COLO668 (cell line): ENCODE data around the gene ANKMY1.

Experiments used
- DNase-seq: peaks from one replicate; lab custom pipeline; 2025; ENCODE audit not compliant: unreplicated experiment; lab: John Stamatoyannopoulos, UW

Gene ANKMY1

DNA sequence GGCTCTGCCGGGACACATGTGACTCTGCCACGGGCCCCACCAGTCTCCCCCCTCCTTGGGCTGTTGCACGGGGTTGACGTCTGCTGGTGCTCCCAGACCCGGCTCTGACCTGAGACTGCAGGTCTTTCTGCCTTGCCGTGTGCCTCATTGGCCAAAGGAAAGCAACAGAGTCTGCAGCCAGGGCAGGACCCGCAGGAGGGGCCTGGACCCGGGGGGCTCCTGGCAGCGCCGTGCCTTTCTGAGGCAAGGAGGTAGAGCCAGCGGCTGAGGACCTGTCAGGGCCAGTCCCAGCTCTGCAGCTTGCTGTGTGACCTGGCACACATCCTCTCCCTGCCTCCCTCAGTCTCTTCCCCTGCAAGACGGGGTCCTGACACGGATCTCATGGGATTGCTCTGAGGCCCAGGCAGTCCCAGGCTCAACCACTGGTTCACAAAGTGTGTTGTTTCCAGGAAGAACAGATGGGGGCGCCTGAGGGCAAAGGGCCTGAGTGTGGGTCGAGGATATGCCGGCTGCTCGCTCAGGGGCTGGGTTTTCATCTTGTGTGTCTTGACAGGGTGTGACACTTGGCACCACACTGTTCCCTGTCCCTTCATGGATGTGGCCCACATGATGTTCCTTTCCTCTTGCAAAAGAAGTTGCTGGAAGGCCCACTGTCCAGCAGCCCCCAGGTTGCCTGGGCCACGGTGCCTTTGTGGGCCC lies 37.7 kb upstream of the ANKMY1 start:
- no peak for DNase-seq

DNA sequence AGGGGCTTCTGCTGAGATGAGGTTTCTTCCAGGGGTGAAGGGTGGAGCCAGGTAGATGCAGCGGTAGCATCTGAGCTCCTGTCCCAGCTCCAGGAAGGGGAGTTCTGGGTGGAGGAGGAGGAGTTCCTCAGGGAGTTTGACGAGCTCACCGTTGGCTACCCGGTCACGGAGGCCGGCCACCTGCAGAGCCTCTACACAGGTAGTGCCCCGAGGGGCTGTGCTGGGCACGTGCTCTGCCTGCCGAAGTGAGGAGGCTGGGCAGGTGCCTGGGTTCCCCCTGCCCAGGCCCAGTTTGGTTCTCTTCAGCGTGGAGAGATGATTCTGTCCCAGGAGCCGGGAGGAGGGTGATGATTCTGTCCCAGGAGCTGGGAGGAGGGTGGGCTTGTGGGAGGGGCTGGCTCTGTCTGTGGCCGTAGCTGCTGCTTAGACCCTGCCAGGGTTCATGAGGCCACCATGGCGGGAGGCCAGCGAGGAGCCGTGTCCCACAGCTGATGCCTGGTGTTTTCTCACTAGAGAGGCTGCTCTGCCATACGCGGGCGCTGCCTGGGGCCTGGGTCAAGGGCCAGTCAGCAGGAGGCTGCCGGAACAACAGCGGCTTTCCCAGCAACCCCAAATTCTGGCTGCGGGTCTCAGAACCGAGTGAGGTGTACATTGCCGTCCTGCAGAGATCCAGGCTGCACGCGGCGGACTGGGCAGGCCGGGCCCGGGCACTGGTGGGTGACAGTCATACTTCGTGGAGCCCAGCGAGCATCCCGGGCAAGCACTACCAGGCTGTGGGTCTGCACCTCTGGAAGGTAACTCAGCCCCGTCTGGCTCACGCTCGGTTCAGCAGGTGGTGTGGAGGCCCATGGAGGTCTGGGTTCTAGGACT lies 37.0 kb upstream of the ANKMY1 start:
- no peak for DNase-seq

DNA sequence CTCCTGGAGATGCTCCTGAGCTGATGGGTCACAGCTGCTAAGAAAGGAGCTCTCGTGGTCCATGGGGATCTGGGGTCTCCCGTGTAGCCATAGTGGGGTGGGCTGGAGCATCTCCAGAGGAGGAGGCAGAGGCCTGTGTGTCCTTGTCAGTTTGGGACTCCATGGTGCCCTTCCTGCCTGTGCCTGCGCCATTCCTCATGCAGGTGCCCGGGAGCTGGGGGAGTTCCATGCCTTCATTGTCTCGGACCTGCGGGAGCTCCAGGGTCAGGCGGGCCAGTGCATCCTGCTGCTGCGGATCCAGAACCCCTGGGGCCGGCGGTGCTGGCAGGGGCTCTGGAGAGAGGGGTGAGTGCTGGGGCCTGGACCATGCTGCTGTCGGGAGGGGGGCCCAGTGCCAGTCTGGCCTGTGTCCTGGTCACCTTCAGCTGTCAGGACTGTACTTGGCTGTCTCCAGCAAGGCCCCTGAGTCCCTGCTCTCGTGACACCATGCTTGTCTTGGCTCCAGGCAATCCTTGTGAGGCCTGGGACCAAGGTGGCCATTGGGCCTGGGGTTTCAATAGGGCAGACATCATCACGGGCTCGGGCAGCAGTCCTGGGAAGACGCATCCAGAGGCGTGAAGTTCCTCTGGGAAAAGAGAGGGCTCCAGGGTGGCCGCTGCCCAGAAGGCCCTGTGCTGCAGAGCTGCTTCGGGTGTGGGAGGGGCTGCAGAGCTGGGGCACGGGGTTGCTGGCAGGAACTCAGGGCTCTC lies 36.1 kb upstream of the ANKMY1 start:
- DNase-seq = no peak

DNA sequence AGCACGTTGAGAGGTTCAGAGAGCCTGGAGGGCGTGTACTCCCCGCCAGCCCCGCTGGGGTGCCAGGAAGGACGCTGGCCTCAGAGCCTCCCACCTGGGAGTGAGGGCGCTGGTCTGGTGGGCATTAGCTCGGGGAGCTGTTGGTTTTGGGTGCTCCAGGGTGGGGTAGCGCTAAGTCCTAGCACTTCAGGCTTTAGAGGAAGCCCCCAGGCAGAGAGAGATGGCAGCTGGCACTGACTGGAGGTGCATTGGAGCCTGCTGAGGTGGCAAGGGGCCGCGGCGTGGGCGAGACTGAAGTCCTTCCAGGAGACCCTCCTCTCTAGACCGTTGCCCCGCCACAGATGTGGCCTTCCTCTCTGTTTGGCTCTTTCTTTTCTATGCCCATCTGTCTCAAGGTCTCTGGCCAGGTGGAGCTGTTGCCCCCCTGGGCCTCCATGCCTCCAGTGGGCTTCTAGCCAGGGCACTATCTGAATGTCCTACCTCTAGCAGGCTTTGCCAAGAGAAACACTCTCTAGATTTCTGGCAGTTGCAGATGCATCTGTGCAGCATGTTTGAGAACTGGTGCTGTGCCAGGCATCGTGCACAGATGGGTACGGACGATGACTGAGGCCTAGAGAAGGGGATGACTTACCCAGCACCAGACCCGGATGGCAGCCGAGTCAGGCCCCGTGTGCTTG lies 35.4 kb upstream of the ANKMY1 start:
- no peak for DNase-seq

DNA sequence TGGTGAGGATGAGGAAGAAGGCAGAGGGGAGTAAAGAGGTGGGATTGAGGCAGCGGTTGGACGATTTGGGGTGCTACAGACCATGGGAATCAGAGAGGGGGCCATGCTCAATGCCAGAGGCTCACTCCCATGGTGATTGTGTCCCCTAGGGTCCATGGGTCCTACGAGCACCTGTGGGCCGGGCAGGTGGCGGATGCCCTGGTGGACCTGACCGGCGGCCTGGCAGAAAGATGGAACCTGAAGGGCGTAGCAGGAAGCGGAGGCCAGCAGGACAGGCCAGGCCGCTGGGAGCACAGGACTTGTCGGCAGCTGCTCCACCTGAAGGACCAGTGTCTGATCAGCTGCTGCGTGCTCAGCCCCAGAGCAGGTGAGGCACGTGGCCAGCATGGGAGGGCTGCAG lies 34.0 kb upstream of the ANKMY1 start:
- no peak for DNase-seq

DNA sequence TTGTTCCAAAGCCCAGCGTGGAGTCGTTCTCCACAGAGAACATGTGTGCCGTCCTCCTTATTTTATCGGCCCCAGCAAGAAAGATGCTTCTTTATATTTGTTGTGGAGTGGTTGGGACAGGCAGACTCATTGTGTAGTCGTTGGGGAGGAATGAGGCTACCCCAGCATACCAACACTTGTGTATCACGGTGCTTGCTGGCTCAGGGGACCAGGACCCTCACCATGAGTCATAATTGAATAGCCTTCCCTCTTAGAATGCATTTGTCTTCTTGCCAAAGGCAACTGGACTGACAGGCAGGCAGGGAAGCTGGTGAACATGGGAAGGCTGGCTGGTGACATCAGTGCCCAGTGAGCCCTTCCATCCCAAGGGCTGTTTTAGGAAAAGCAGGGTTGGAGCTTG lies 33.4 kb upstream of the ANKMY1 start:
- DNase-seq = no peak

DNA sequence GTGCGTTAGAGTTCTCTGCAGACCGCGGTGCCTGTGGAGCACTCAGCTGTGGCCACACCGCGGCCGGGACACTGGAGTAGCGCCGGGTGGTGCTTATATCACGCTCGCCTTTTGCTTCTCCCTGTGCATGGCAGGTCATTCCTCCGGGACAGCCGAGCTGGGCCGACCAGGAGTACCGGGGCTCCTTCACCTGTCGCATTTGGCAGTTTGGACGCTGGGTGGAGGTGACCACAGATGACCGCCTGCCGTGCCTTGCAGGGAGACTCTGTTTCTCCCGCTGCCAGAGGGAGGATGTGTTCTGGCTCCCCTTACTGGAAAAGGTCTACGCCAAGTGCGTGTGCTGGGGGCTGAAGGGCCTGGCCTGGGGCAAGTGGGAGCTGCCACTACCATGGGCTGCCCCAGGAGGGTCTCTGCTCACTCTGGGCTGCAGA lies 32.9 kb upstream of the ANKMY1 start:
- DNase-seq = no peak

DNA sequence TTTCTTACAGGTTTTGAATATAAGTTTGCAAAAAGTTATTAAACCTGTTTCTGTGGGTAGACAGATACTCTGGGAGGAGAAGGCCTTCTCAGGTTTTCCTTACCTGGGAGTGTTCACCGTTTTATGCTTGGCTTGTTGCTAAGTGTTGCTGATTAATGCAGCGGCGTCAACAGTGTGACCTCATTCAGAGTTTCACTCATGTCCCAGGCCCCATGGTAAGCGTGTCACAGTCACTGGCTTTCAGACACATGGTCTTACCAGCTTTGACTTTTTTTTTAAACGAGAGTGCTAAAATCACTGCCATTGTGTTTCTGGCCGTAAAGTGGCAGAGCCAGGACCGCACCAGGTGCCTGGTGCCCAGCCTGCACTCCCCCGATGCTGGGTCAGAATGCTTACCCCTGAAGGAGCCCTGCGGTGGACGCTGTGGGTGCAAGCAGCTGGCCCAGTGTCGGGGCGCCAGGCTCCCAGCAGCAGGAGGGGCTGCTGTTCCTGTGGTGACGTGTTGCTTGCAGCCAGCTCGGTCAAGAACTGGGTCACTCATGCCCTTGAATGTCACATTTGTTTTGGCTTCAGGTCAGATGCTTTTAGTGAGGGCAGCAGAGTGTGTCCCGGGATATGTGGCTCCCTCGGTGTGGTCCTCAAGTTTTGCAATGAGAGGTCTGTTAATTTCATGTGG lies 32.2 kb upstream of the ANKMY1 start:
- no peak for DNase-seq

DNA sequence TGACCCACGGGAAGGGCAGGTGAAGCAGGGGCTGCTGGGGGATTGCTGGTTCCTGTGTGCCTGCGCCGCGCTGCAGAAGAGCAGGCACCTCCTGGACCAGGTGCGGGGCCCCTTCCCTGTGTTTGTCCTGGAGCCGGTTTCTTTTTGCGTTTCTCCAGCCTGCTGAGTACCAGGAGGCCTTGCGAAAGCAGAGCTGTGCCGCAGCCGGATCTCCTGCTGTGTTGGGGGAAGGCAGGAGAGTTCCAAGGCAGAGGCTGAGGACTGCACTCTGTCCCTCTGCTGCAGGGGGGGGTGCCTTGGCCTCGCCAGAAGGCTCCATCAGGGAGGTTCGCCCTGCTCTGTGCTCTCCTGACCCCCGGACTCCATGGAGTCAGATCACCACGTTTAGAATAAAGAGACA lies 31.6 kb upstream of the ANKMY1 start:
- no peak for DNase-seq

DNA sequence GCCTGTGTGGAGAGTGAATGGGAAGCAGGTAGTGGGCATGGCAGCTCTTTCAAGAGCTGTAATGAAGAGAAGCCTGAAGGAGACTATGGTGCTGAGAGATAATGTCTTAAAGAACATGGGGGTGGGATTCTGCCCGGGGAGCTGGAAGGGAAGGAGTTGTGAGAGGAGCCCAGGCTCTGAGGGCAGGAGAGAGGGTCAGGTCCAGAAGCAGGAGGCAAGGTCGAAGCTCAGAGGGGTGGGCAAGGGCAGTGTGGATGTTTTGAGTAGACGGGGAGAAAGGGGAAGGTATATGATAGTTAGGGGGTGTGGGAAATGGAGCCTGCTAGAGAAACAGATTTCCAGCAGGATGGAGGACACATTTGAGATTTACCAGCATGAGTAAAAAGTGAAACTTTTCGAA lies 30.9 kb upstream of the ANKMY1 start:
- no peak for DNase-seq

DNA sequence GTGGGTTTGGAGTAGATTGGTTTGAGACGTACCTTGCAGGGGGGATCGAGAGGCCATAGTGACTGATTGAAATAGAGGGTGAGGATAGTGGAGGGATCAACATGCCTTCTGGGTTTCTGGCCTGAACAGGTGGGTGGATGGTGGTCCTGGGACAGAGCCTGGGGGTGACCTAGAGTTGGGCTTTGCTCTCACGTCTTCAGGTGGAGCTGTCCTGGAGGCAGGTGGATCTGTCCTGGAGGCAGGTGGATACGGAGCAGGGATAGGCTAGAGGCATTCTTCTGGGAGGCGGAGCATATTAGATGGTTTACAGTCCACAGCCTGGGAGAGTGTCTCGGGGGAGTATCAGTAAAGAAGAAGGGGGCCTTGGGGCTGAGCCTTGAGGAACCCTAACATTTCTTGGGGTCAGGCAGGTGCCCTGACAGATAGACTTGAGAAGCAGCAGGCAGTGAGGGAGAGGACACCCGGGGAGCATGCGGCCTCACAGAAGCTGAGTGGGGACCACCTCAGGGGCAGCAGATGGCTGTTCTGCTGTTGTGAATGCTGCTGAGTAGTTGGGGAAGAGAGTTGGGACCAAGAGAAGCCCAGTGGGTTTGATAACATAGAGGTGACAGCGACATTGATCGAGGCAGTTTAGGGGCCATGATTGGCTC lies 30.3 kb upstream of the ANKMY1 start:
- DNase-seq = no peak

DNA sequence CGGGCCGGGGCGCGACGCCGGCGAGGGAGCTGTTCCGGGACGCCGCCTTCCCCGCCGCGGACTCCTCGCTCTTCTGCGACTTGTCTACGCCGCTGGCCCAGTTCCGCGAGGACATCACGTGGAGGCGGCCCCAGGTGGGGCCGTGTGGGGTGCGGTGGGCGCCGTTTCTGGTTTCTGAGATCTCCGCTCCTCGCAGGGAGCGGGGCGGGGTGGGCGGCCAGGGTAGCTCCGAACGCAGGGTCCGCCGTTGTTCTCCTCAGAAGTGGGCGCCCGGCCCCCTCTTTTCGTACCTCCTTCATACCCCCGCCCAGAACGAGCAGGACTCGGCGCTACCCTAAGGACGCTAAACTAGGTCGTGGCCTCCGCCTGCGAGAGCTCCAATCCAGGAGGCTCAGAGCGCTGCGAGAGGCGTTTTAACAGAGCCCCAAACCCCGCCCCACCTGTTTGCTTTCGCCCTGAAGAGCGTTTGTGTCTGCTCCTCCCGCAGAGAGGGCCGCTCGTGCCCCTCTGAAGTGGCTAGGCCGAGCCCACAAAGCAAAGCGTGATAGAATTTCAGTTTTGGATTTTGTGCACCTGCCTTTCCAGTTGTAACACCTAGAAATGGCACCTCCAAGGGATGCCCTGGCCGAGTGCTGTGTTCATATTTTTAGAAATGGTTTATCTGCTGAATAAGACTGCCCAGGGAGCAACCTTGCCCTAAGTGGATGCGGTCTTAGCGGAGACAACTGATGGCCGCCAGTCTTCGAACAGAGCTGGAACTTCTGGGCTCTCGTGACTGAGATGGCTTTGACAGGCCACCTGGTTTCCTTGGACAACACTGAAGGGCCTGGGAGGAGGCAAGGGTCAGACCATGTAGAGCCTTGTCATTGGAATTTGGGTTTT lies 29.4 kb upstream of the ANKMY1 start:
- peak; percentile 76 for DNase-seq

DNA sequence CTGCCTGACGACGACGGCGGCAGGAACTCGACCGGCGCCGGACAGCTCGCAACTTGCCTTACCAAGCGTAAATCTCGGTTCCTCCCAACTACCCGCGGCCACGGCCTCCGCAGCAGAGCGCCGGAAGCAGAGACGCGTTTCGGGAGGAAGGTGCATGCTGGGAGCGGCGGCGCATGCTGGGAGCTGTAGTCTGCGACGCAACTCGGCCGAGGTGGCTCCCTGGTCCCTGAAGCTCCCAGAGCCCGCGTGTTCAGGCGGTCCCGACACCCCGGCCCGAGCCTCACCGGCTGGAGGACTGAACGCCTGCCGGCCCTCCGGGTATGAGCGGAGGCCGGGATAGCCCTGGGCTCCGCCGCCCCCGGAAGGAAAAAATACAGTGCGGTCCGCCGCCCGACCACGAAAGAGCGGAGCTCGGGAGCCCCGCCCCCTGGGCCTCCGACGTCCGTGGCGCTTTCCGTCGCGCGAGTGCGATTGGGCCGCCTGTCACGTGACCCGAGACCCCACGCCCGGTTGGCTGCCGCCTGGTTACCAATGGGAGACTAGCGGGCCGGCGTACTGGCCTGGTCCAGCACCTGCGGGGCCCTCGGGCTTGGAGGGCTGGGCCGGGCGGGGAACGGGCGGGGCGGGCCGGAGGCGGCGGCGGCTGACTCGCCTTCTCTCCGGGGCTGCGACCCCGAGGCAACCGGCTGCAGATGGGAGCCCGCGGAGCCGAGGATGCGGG lies 28.6 kb upstream of the ANKMY1 start, which contains the start of gene CAPN10:
CAPN10 (plus strand) TSS at position 537 of the 721 bp plus-strand sequence; CDS start at position 715, 178 bp downstream.
- peak; percentile 97 for DNase-seq

DNA sequence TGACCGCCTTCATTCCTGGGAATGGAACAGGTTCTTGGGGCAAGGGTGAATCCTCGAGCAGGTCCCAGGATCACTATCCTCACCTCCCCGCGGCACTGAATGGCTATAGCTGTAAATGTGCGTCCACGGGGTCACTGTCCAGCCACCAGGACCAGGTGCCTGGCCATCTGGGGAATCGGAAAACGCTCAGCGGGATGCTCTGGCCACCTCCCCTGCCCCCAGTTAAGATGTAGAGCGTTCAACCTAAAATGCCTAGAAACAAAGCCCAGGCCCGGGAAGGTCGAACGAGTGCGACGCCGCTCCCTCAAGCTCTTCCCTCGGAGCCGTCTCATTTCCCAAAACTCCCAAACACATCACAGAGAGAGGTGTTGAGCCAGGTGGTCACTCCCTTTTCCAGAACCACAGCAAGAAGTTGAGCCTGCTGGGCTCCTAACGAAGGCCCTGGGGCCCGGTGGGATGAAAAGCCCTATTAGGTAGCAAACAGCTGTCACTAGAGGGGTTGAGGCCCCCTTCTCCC lies 28.0 kb upstream of the ANKMY1 start:
- no peak for DNase-seq

DNA sequence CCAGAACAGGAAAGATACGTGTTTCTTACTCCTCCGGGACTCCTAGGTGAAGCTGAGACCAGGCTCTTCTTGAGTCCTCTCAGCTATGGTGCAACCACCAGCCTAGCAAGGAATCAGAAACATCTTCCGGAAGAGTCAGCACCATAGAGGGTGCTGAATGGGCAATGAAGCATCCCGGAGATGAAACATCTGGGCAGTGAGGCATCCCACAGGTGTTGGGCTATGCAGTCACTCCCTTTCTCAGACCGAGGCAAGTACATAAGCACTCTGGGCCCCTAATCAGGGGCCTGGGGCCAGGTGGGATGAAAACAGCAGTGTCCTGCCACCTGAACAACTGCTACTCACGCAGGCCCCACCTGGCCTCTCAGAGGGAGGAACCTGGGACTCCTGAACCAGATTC lies 27.3 kb upstream of the ANKMY1 start:
- DNase-seq = no peak

DNA sequence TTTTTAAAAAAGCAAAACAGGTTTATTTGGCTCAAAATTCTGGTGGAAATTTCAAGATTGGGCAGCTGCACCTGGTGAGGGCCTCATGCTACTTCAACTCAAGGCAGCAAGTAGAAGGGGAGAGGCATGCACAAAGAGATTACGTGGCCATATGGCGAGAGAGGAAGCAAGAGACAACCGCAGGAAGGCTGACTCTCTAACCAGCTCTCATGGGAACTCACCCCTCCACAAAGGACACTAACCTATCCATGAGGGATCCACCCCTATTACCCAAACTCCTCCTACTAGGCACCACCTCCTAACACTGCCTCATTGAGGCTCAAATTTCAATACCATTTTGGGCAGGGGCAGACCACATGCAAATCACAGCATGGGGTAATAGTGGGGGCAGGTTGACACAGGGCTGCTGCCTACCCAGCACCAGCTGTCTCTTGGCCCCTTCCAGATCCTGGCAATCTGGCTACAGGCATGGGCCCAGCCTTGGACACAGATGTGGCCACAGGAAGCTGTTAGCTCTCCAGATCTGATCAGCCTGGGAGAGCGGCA lies 26.8 kb upstream of the ANKMY1 start:
- peak; percentile 37 for DNase-seq

DNA sequence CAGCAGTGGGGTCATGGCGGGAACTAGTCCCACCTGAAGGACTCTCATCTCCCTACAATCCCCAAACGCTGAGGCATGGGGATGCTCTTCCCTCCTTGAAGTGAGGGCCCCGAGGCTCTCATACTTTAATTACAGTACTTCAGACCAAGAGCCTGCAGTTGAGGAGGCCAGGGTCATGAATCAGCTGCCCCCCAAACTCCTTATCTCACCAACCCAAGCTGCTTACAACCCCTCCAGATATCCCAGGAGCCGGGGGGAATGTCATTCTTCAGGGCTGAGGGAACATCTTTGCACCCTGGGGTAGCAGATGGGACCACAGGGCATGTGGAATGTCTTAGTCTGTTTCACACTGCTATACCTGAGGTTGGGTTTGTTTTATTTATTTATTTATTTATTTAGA lies 26.0 kb upstream of the ANKMY1 start:
- no peak for DNase-seq

DNA sequence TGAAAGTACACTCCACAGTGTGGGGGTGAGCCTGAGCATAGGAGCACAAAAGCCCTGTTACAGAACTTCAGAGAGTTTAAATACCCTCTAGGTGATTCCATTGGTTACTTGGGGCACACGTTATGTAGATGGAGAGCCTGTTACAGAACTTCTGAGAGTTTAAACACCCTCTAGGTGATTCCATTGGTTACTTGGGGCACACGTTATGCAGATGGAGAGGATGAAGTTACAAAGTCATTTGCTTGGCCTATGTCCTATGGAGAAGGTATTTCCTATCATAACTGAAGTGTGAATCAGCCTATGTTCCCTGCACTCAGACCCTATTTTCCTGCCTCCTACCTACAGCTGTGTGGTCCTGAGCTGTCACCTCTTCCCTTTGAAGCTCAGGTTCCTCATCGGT lies 25.0 kb upstream of the ANKMY1 start:
- DNase-seq = no peak
